H1 (cell line): ENCODE measurements around the gene OR3A2. TPM values are rescaled to one million over a fixed set of nuclear protein-coding genes. Genes with fewer than 3 reads are reported as not detected.
"Not testable (repeated sequence)": the region's sequence is repeated elsewhere in the genome, so short reads cannot be mapped to it uniquely, and the experiment has no call there.

Experiments used
- CTCF ChIA-PET: fragments of 300-600 bp; sonication (Branson Sonifier 250); formaldehyde crosslinking; loops from one replicate; lab custom pipeline; 2021; ENCODE audit not compliant: partially characterized antibody; lab: Charles Lee
- POLR2A ChIA-PET: fragments of 300-600 bp; sonication (Branson Sonifier 250); formaldehyde crosslinking; loops from one replicate; lab custom pipeline; 2021; ENCODE audit warnings: inconsistent platforms; ENCODE audit not compliant: partially characterized antibody; lab: Charles Lee
- DNase-seq, 2 experiments: peaks; one replicate each; pipeline versions ENCODE4 v3.0.0 to v3.0.0-alpha.2; 2010 to 2022; ENCODE audit warnings: low spot score in 2 of 2, low read depth in 1 of 2, mixed read lengths in 1 of 2
- FAIRE-seq: peaks from 2 replicates; lab custom pipeline; 2011; peaks lifted over from hg19 to GRCh38; lab: Jason Lieb, UNC
- H2AFZ ChIP-seq: 2 replicates; pipeline ENCODE4 v1.8.1; 2012; ENCODE audit warnings: low read length, inconsistent platforms
- H2AK5ac ChIP-seq: 2 replicates; pipeline ENCODE4 v1.6.1; 2013; ENCODE audit warnings: low read depth, low read length
- H2BK120ac ChIP-seq: replicated peaks from 2 replicates; pipeline ENCODE3; 2013; ENCODE audit warnings: low read depth, low read length, inconsistent platforms
- H2BK12ac ChIP-seq: 2 replicates; pipeline ENCODE4 v1.6.1; 2013; ENCODE audit warnings: low read depth, low read length
- H2BK15ac ChIP-seq: 2 replicates; pipeline ENCODE4 v1.6.1; 2013; ENCODE audit warnings: low read length
- H2BK20ac ChIP-seq: 2 replicates; pipeline ENCODE4 v1.6.1; 2013; ENCODE audit warnings: low read length
- H2BK5ac ChIP-seq: 2 replicates; pipeline ENCODE4 v1.6.1; 2013; ENCODE audit warnings: low read depth, low read length
- H3K14ac ChIP-seq: 2 replicates; pipeline ENCODE4 v1.6.1; 2013; ENCODE audit warnings: inconsistent platforms; ENCODE audit not compliant: insufficient read length
- H3K18ac ChIP-seq: 2 replicates; pipeline ENCODE4 v1.6.1; 2013; ENCODE audit warnings: low read length; ENCODE audit errors: extremely low read depth
- H3K23ac ChIP-seq: 2 replicates; pipeline ENCODE4 v1.6.1; 2013; ENCODE audit warnings: inconsistent platforms; ENCODE audit not compliant: insufficient read length
- H3K23me2 ChIP-seq: 2 replicates; pipeline ENCODE4 v1.6.1; 2013; ENCODE audit warnings: low read depth, low read length
- H3K27ac ChIP-seq: 2 replicates; pipeline ENCODE4 v1.6.1; 2011; ENCODE audit warnings: low read depth, low read length, inconsistent platforms
- H3K27me3 ChIP-seq, 4 experiments: replicated peaks in 1 of 4; 1 replicate in 1 of 4; 2 replicates in 3 of 4; pipeline versions ENCODE4 v1.6.1 to v1.8.1; 2011 to 2013; ENCODE audit warnings: low read length in 3 of 4, mild to moderate bottlenecking in 3 of 4, inconsistent platforms in 2 of 4, mixed read lengths in 2 of 4, moderate library complexity in 1 of 4; ENCODE audit not compliant: control insufficient read depth in 3 of 4, insufficient read depth in 3 of 4; ENCODE audit errors: extremely low read depth in 1 of 4
- H3K36me3 ChIP-seq, 4 experiments: 2 replicates each; pipeline versions ENCODE4 v1.6.1 to v1.8.1; 2011 to 2013; ENCODE audit warnings: mild to moderate bottlenecking in 4 of 4, low read length in 3 of 4, moderate library complexity in 2 of 4, control low read depth in 1 of 4, inconsistent platforms in 1 of 4; ENCODE audit not compliant: insufficient read depth in 4 of 4, control insufficient read depth in 2 of 4
- H3K4ac ChIP-seq: replicated peaks from 2 replicates; pipeline ENCODE3; 2013; ENCODE audit warnings: low read length, low read depth, mixed read lengths, inconsistent platforms; ENCODE audit not compliant: insufficient read length
- H3K4me1 ChIP-seq, 4 experiments: replicated peaks in 1 of 4; 1 replicate in 1 of 4; 2 replicates in 3 of 4; pipeline versions ENCODE4 v1.6.1 to v1.8.1; 2011 to 2013; ENCODE audit warnings: low read length in 3 of 4, inconsistent platforms in 2 of 4, mixed read lengths in 1 of 4; ENCODE audit not compliant: insufficient read depth in 4 of 4, control insufficient read depth in 3 of 4
- H3K4me2 ChIP-seq, 2 experiments: 2 replicates each; pipeline versions ENCODE4 v1.6.1 to v1.8.1; 2011 to 2013; ENCODE audit warnings: low read depth in 2 of 2, low read length in 2 of 2, control low read depth in 1 of 2, inconsistent platforms in 1 of 2, mild to moderate bottlenecking in 1 of 2; ENCODE audit not compliant: insufficient read depth in 1 of 2
- H3K4me3 ChIP-seq, 4 experiments: fragments of 200-600, 300-600 bp in 1 of 4; sonication (generic), shearing (Covaris generic), sonication (Bioruptor Twin) in 1 of 4; 2 replicates each; pipeline versions ENCODE4 v1.5.1 to v1.8.1; 2011 to 2016; ENCODE audit warnings: low read length in 4 of 4, low read depth in 3 of 4, control low read depth in 2 of 4, inconsistent platforms in 2 of 4, mild to moderate bottlenecking in 2 of 4, mixed read lengths in 1 of 4, moderate library complexity in 1 of 4; ENCODE audit not compliant: insufficient read depth in 2 of 4; ENCODE audit errors: extremely low read depth in 1 of 4
- H3K56ac ChIP-seq: replicated peaks from 2 replicates; pipeline ENCODE3; 2013; ENCODE audit warnings: low read depth, mild to moderate bottlenecking, mixed read lengths, low read length, inconsistent platforms; ENCODE audit not compliant: insufficient read length
- H3K79me1 ChIP-seq: 2 replicates; pipeline ENCODE4 v1.6.1; 2013; ENCODE audit warnings: low read depth, low read length, control low read depth
- H3K79me2 ChIP-seq, 2 experiments: 2 replicates each; pipeline versions ENCODE4 v1.6.1 to v1.8.1; 2012 to 2013; ENCODE audit warnings: low read length in 2 of 2, mild to moderate bottlenecking in 2 of 2, inconsistent platforms in 1 of 2; ENCODE audit not compliant: insufficient read depth in 2 of 2, control insufficient read depth in 1 of 2
- H3K9ac ChIP-seq, 4 experiments: replicated peaks in 1 of 4; 1 replicate in 1 of 4; 2 replicates in 3 of 4; pipeline versions ENCODE4 v1.6.1 to v1.8.1; 2011 to 2013; ENCODE audit warnings: low read depth in 3 of 4, low read length in 3 of 4, control low read depth in 2 of 4, mild to moderate bottlenecking in 2 of 4, moderate library complexity in 2 of 4, inconsistent platforms in 1 of 4; ENCODE audit errors: extremely low read depth in 1 of 4
- H3K9me3 ChIP-seq, 2 experiments: 2 replicates each; pipeline versions ENCODE4 v1.6.1 to v1.8.1; 2012 to 2013; ENCODE audit warnings: mild to moderate bottlenecking in 2 of 2, moderate library complexity in 2 of 2, control low read depth in 1 of 2, inconsistent platforms in 1 of 2, low read depth in 1 of 2, low read length in 1 of 2, mixed read lengths in 1 of 2; ENCODE audit not compliant: insufficient read depth in 2 of 2
- H4K20me1 ChIP-seq, 2 experiments: replicated peaks in 1 of 2; 2 replicates each; pipeline versions ENCODE3 to v1.8.1; 2011 to 2013; ENCODE audit warnings: inconsistent platforms in 2 of 2, low read length in 2 of 2, mild to moderate bottlenecking in 1 of 2; ENCODE audit not compliant: insufficient read depth in 2 of 2, control insufficient read depth in 1 of 2
- H4K5ac ChIP-seq: 2 replicates; pipeline ENCODE4 v1.6.1; 2013; ENCODE audit warnings: low read length, low read depth, mixed read lengths, inconsistent platforms; ENCODE audit not compliant: insufficient read length
- H4K8ac ChIP-seq: 2 replicates; pipeline ENCODE4 v1.8.0; 2013; ENCODE audit warnings: mild to moderate bottlenecking, moderate library complexity, low read length, inconsistent platforms; ENCODE audit not compliant: insufficient read depth; ENCODE audit errors: extremely low read depth
- H4K91ac ChIP-seq: replicated peaks from 2 replicates; pipeline ENCODE3; 2013; ENCODE audit warnings: low read length, mixed read lengths, inconsistent platforms; ENCODE audit not compliant: insufficient read length
- WGBS, 2 experiments: shearing (Covaris generic) in 1 of 2; methylation state at CpG; one replicate each; pipeline versions ENCODE4 v1.1.6 to v1.1.7; 2013 to 2015; ENCODE audit warnings: low lambda C conversion rate in 2 of 2, mixed read lengths in 2 of 2, inconsistent platforms in 1 of 2, low coverage in 1 of 2, missing lambda C conversion rate in 1 of 2; ENCODE audit not compliant: insufficient replicate concordance in 2 of 2, insufficient coverage in 1 of 2, insufficient read length in 1 of 2; ENCODE audit errors: extremely low coverage in 1 of 2, missing lambda C conversion rate in 1 of 2; 5-methylcytosine and 5-hydroxymethylcytosine counted together
- polyA plus RNA-seq, 7 experiments: library from polyadenylated mRNA; depleted of rRNA in 3 of 7; stranded (reverse) in 5 of 7; unstranded in 2 of 7; fragments of >200 nt in 5 of 7; fragments of 200-250 nt in 2 of 7; gene quantifications; 1 replicate in 5 of 7; 2 replicates in 1 of 7; 4 replicates in 1 of 7; pipeline versions ENCODE4 v1.2.1 to v1.2.3, GENCODE V29; 2011 to 2013; ENCODE audit warnings: missing spikeins in 2 of 7, mixed read lengths in 2 of 7
- small RNA-seq: library from polyadenylated mRNA; stranded (forward); fragments of <200 nt; extraction: miRNeasy Mini kit (QIAGEN cat#:217004); gene quantifications from one replicate; pipeline ENCODE3, GENCODE V24; 2013; ENCODE audit not compliant: insufficient read depth
- total RNA-seq: library from RNA; stranded (reverse); fragmentation: NEBNext Ultra II Directional; extraction: Animal tissue kit (Norgen Biotek cat#: 25700); gene quantifications from 2 replicates; pipeline ENCODE4 v1.2.1, GENCODE V29; 2021

The OR3A2 gene
- total and polyA plus RNA-seq, 2 of the 8 experiments (the other 6 are each of a cell fraction or from before 2014, with no cell fraction given), result not detected

DNA sequence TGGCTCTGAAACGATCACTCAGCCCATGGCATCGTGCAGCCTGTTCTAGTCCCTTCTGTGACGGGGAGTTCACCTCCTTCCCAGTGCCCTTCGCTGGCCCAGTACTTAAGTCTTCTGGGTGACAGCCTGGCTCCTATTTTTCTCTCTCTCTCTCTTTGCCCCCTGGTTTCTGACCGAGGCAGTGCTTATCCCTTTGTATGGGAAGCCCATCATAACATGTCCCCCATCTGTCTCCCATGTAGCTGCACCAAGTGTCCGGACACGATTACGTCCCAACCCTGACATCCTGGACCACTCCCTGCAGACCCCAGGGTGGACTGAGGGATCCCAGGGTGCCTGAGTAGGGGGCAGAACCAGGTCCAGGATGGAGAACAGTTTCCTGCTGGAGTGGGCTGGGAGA lies 153.8 kb downstream of the OR3A2 start:
- H4K91ac ChIP-seq, H3K36me3 ChIP-seq, H2BK120ac ChIP-seq, H2BK15ac ChIP-seq, H3K4me3 ChIP-seq, H4K20me1 ChIP-seq, H4K5ac ChIP-seq, H3K23ac ChIP-seq, H3K23me2 ChIP-seq, H3K79me1 ChIP-seq, H2BK20ac ChIP-seq, H3K27ac ChIP-seq, H2BK5ac ChIP-seq, H2BK12ac ChIP-seq, H3K56ac ChIP-seq, FAIRE-seq, H3K4me1 ChIP-seq, H3K14ac ChIP-seq, H2AFZ ChIP-seq, CTCF ChIA-PET, H3K9ac ChIP-seq, H3K4ac ChIP-seq, H3K27me3 ChIP-seq, H3K4me2 ChIP-seq, H4K8ac ChIP-seq, DNase-seq, POLR2A ChIA-PET, H2AK5ac ChIP-seq, H3K18ac ChIP-seq, H3K79me2 ChIP-seq, H3K9me3 ChIP-seq: not testable (repeated sequence)
- 95% methylated on average over 7 of the region's 8 CpGs; no CpG with 5 or more reads in 1 of the 2 experiments for WGBS, 2 experiments

Small RNA genes lying within 50 kb of the gene (small RNA-seq; reads per million reads assigned to genes)
- gene OR1AC1P, result not detected

Other genes starting within 250 kb of the OR3A2 start
- not detected in 2 replicates for gene OR1A2, start 188.8 kb downstream of the OR3A2 start, total RNA-seq
- gene OR1A2, start 188.8 kb downstream of the OR3A2 start, polyA plus RNA-seq (2011; rRNA removed), result not detected in 2 replicates
- gene OR1A1, start 178.6 kb downstream of the OR3A2 start, total RNA-seq, result not detected in 2 replicates
- gene OR1A1, start 178.6 kb downstream of the OR3A2 start, polyA plus RNA-seq (2011; rRNA removed), result not detected in 2 replicates
- gene OR3A1, start 87.9 kb downstream of the OR3A2 start, total RNA-seq, result not detected in 2 replicates
- not detected in 2 replicates for gene OR3A1, start 87.9 kb downstream of the OR3A2 start, polyA plus RNA-seq (2011; rRNA removed)
- not detected in 2 replicates for gene OR1E1, start 12.1 kb upstream of the OR3A2 start, total RNA-seq
- not detected in 2 replicates for gene OR1E1, start 12.1 kb upstream of the OR3A2 start, polyA plus RNA-seq (2011; rRNA removed)
- gene OR3A3, start 25.1 kb upstream of the OR3A2 start, total RNA-seq, result not detected in 2 replicates
- not detected in 2 replicates for gene OR3A3, start 25.1 kb upstream of the OR3A2 start, polyA plus RNA-seq (2011; rRNA removed)
- not detected in 2 replicates for gene OR1E2, start 47.5 kb upstream of the OR3A2 start, total RNA-seq
- not detected in 2 replicates for gene OR1E2, start 47.5 kb upstream of the OR3A2 start, polyA plus RNA-seq (2011; rRNA removed)
- not detected in 2 replicates for gene SPATA22, start 85.5 kb upstream of the OR3A2 start, total RNA-seq
- gene SPATA22, start 85.5 kb upstream of the OR3A2 start, polyA plus RNA-seq (2011; rRNA removed), result 0.06 TPM in 1 of 2 replicates, not detected in the other
- not detected in 2 replicates for gene ASPA, start 89.7 kb upstream of the OR3A2 start, total RNA-seq
- 0.03 TPM in 1 of 2 replicates, not detected in the other for gene ASPA, start 89.7 kb upstream of the OR3A2 start, polyA plus RNA-seq (2011; rRNA removed)
- 0.40 and 0.56 TPM in 2 replicates for gene TRPV3, start 171.5 kb upstream of the OR3A2 start, total RNA-seq
- 1.0 and 1.1 TPM in 2 replicates for gene TRPV3, start 171.5 kb upstream of the OR3A2 start, polyA plus RNA-seq (2011; rRNA removed)
- gene TRPV1, start 223.1 kb upstream of the OR3A2 start, total RNA-seq, result 2.5 and 3.0 TPM in 2 replicates
- gene TRPV1, start 223.1 kb upstream of the OR3A2 start, polyA plus RNA-seq (2011; rRNA removed), result 3.0 and 3.5 TPM in 2 replicates
- gene SHPK, start 249.9 kb upstream of the OR3A2 start, total RNA-seq, result 36.7 and 37.3 TPM in 2 replicates
- gene SHPK, start 249.9 kb upstream of the OR3A2 start, polyA plus RNA-seq (2011; rRNA removed), result 28.6 and 35.5 TPM in 2 replicates